Nephron (organoid): ENCODE data around the gene PCNX1.

Experiments used
- H3K27ac Mint-ChIP-seq, 3 experiments: 2 replicates each; pipeline ENCODE4 v1.8.0; 2020; ENCODE audit warnings: mixed read lengths in 3 of 3, mild to moderate bottlenecking in 2 of 3, moderate library complexity in 1 of 3
- H3K27me3 Mint-ChIP-seq: 2 replicates; pipeline ENCODE4 v1.8.0; 2021; ENCODE audit warnings: low read depth, mild to moderate bottlenecking, moderate library complexity, mixed read lengths
- H3K36me3 Mint-ChIP-seq: 2 replicates; pipeline ENCODE4 v1.8.0; 2020; ENCODE audit warnings: low read depth, mixed read lengths
- H3K4me1 Mint-ChIP-seq: 2 replicates; pipeline ENCODE4 v1.8.0; 2020; ENCODE audit warnings: mixed read lengths
- H3K4me3 Mint-ChIP-seq, 3 experiments: 2 replicates each; pipeline ENCODE4 v1.8.0; 2020; ENCODE audit warnings: mild to moderate bottlenecking in 3 of 3, mixed read lengths in 3 of 3, moderate library complexity in 2 of 3
- H3K9me3 Mint-ChIP-seq: 2 replicates; pipeline ENCODE4 v1.8.0; 2020; ENCODE audit warnings: mixed read lengths
- CTCF ChIP-seq, 3 experiments: fragments of 200-600 bp; sonication (generic); IDR thresholded peaks; one replicate each; pipeline ENCODE4 v1.5.0; 2021; ENCODE audit warnings: antibody characterized with exemption in 3 of 3; ENCODE audit not compliant: unreplicated experiment in 3 of 3

The PCNX1 gene

GRCh38 chr14:70955543-70956480 lies 48.6 kb downstream of the PCNX1 start:
- H3K27ac Mint-ChIP-seq: peak overlapping the region; percentile 9 to 12 (median 12)
- no peaks in the 10 kb centered on the region for H3K27me3 Mint-ChIP-seq
- peaks cover 5% of the 10 kb centered on the region for H3K4me1 Mint-ChIP-seq
- H3K4me3 Mint-ChIP-seq: no peak overlapping the region
- H3K36me3 Mint-ChIP-seq: peaks cover 35% of the 10 kb centered on the region
- peak; percentile 48 to 60 (median 53) for TF ChIP-seq CTCF (IDR thresholded peaks at IDR 0.05; ENCODE audit: unreplicated experiment in 3 of 3)
- H3K9me3 Mint-ChIP-seq: peaks cover 5% of the 10 kb centered on the region

GRCh38 chr14:70956511-70956910 lies 49.3 kb downstream of the PCNX1 start:
- H3K9me3 Mint-ChIP-seq: peaks cover 5% of the 10 kb centered on the region
- peaks cover 31% of the 10 kb centered on the region for H3K36me3 Mint-ChIP-seq
- H3K4me3 Mint-ChIP-seq: no peak overlapping the region
- H3K4me1 Mint-ChIP-seq: peaks cover 5% of the 10 kb centered on the region
- H3K27ac Mint-ChIP-seq: no peak overlapping the region
- TF ChIP-seq CTCF (IDR thresholded peaks at IDR 0.05; ENCODE audit: unreplicated experiment in 3 of 3): no peak
- no peaks in the 10 kb centered on the region for H3K27me3 Mint-ChIP-seq

GRCh38 chr14:70957710-70958109 lies 50.5 kb downstream of the PCNX1 start:
- H3K27me3 Mint-ChIP-seq: no peaks in the 10 kb centered on the region
- no peak overlapping the region for H3K27ac Mint-ChIP-seq
- TF ChIP-seq CTCF (IDR thresholded peaks at IDR 0.05; ENCODE audit: unreplicated experiment in 3 of 3): no peak
- H3K36me3 Mint-ChIP-seq: peaks cover 33% of the 10 kb centered on the region
- no peak overlapping the region for H3K4me3 Mint-ChIP-seq
- H3K9me3 Mint-ChIP-seq: peaks cover 2% of the 10 kb centered on the region
- H3K4me1 Mint-ChIP-seq: peaks cover 5% of the 10 kb centered on the region

- Mint-ChIP-seq H3K4me1 (no peaks in the 10 kb centered on the region), H3K27ac (no peak overlapping the region), H3K27me3 (no peaks in the 10 kb centered on the region), H3K36me3 (peaks cover 41% of the 10 kb centered on the region), H3K9me3 (no peaks in the 10 kb centered on the region), H3K4me3 (no peak overlapping the region)
- no peak for TF ChIP-seq CTCF (IDR thresholded peaks at IDR 0.05; ENCODE audit: unreplicated experiment in 3 of 3)
Measured at GRCh38 chr14:70962935-70963334, 55.7 kb downstream of the PCNX1 start.

GRCh38 chr14:70964492-70964891 lies 57.2 kb downstream of the PCNX1 start:
- no peak overlapping the region for H3K27ac Mint-ChIP-seq

More at GRCh38 chr14:70964492-70964891, 57.2 kb downstream of the PCNX1 start:
- no peak for TF ChIP-seq CTCF (IDR thresholded peaks at IDR 0.05; ENCODE audit: unreplicated experiment in 3 of 3)
- Mint-ChIP-seq H3K27me3 (no peaks in the 10 kb centered on the region), H3K4me1 (no peaks in the 10 kb centered on the region), H3K4me3 (no peak overlapping the region), H3K36me3 (peaks cover 46% of the 10 kb centered on the region), H3K9me3 (no peaks in the 10 kb centered on the region)
